CD4-positive, alpha-beta T cell treated with Interleukin-15 for 1 hour (primary cell): ENCODE results near the gene CHAF1A.

Experiments used
- DNase-seq: peaks from one replicate; pipeline ENCODE4 v3.0.0-alpha.2; 2020

CHAF1A gene

DNA sequence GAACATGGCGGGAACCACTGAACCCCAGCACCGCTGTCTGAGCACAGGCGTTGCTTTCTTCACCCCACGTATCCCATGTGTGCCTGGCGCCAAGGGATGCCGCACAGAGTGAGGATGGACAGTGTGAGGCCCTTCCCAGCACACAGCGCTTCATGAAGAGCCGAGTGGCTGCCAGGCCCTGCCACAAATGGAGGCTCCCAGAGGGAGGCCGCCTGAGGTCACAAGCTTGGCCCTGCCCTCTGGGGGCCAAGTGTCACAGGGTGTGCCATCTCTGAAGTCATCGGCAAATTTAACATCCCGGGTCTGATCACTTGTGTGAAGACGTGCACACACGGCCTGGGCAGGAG lies 34.7 kb upstream of the CHAF1A start:
- peak; percentile 25 for DNase-seq

DNA sequence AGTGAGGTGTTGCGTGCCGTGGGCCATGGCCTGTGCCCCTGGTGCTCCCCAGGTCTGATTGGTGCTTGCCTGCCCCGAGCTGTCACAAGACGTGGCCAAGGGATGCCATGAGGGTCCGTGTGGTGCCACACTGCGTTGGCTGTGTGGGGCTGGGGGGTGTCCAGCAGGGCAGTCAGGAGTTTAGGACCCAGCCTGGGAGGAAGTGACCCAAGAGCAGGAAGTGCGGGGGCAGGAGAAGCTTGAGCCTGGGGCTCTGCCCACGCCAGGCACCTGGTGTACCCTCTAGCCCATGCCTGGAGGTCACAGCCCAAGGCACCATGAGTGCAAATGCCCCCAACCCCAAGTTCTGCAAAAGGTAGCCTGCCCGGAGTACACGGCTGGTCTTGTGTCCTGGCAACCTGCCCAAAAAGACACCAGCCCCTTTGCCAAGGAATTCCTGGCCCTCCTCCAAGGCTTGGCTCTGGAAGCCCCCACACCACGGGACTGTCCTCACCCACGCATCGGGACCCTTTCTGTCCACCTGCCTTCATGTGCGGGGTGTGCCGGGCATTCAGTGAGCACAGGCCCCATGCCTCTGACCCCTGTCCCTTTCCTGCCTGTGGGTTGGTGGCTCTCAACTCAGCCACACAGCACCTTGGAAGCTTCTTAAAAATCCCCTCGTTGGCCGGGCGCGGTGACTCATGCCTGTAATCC lies 34.2 kb upstream of the CHAF1A start:
- DNase-seq: no peak

DNA sequence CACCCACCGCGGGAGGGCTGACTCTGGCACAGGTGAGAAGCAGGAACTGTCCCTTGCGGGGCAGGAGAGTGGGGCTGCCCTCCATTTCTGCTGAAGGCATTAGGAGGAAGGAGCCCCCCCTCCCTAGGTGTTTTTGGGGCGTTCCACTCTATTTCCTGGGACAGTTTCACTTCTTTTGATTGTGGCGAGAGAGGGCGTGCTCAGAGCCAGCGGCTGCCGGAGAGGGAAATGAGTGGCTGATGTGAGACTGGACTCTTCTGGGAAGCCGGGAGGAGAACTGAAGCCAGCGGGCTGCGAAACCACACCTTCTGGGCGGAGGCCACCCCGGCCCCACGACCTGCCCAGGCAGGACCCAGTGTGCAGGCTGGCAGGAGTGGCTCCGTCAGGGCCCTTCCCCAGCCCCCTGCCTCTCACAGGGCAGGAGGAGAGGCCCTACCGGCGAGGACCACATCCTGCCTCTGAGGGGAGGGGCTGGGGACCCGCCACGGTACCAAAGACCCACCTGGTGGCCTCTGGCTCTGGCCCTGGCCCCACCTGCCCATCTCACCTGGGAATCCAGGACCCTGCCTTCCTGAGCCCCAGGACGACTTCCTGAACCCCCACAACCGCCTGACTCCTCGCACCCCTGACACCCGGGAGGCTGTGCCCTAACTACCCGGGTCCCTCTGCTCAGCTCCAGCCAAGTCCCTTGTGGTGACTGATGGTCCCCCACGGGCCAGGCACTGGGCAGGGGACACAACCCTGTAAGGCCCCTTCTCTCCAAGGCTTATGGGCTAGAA lies 33.1 kb upstream of the CHAF1A start:
- peak; percentile 81 for DNase-seq

DNA sequence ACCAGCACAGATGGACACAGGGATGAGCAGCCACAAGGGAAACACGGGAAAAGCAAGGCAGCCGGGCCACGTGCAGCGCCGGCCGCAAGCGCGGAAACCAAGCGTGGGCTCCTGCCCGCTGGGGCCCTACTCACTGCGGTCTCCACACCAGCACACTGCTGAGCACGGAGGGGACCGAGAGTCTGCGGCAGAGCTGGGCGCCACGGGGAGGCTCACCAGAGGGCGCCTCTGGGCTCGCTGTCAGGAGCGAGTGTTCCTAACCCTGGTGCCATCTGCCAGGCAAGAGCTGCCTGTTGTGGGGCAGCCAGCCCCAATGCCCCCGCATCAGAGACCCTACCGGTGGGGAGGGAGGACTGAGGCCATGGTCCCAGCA lies 32.6 kb upstream of the CHAF1A start:
- DNase-seq: peak; percentile 77

DNA sequence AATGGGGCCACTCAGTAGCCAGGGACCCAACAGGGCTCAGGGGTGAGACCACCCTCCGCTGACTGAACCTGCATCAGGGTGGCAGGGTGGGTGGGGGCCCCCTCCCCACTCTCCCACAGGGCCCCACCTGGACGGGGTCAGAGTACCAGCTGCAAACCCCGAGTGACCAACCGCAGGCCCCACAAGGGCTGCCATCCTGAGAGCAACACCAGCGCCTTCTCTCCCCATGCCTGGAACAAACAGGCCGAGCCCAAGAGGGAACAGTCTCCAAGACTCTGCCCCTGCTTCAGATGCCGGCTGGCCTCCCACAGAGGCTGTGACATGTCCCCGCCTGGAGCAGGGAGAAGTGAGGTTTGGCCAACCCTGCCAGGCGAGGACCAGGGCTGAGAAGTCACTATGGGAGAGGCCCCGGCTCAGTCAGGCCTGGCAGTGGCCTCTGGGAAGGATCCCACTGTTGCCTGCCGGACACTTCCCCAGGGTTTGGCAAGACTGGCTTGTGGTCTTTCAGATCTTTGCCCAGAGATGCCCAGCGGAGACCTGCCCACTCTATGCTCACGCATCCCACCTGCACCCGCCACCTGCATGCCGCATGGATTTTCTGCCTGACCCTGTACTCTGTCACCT lies 31.9 kb upstream of the CHAF1A start:
- DNase-seq: no peak

DNA sequence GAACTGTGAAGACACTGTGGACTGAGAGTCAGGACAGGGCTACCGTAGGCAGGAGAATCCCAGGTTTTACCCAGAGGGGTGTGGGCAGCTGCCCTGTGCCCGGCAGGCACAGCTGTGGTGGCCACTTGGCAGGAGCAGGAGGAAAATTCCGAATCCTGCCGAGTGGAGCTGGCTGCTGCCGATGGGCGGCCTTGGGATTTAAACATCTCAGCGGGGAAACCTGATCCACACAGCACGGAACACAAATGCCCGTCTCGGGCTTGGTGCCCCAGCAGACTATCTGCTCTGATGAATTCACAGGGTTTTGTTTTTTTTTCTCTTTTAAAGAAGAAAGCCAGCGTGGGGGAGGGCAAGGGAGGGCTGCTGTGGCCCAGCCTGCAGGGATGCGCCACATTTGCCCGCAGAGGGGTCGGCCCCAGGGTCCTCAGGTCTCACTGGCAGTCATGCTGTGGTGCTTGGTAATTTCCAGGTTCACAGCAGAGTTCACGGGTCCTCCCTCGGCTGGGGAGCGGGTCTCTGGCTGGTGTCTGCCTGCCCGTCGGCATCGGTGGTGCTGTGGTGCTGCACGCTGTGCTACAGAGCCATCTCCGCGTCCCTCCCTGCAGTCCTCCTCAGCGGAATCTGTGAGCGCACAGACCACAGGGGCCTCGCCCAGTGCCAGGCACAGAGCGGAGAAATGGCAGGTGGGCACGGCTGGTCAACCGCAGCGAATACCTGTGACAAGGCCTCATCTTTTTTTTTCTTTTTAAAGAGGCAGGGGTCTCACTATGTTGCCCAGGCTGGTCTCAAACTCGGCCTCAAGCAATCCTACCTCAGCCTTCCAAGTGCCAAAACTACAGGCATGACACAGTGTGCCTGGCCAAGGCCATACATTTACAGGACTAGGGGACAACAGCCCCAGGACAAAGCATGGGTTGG lies 30.9 kb upstream of the CHAF1A start:
- no peak for DNase-seq

DNA sequence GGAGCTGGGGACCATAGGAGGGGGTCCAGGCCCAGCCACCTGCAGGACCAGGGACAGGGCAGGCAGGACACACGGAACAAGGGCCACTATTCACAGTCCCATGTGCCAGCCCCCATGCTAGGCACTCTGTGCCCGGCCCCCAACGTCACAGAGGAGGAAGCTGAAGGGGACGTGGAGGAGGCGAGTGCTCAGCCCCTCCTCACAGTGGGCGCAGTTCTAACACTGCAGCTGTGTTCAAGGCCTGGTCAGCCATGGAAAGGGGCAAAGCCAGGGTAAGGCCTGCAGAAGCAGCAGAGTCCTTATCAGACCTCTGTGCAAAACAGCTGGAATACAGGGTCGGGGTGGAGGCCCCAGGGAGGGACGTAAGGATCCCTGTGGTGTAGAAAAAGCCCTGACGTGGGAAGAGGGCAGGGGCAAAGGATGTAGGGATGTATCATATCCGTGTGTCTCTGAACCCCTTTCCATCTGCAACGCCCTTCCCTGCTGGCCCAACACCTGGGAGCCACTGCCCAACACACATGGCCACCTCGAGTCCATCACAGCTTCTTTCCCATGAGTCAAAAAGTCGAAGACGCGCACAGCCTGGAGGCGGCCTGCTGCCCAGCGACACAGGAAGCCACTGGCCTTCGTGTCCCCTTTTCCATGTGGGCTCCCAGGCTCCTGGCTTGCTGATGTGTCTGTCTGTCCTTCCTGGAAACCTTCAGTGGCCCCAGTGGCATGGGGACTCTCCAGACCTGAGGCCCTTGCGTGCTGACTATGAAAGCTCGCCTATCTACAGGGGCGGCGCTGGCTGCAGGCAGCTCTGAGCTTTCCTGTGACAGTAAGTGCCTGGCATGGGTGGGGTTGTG lies 30.1 kb upstream of the CHAF1A start:
- no peak for DNase-seq

DNA sequence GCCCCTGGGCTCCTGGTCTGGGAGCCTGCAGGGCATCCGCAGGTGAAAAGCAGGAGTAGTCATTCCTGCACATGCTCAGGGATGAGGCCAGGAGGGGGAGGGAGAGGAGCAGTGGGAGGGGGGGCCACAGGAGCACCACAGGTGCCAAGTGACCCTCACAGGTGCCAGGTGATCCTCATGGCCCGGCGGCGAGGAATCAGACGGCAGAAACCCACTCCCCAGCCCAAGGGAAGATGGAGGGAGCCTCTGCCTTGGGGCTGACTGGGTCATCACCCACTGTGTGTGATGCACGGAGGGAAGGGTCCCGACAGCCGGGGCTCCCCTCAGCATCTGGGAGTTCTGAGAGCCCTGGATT lies 29.4 kb upstream of the CHAF1A start:
- DNase-seq: no peak

DNA sequence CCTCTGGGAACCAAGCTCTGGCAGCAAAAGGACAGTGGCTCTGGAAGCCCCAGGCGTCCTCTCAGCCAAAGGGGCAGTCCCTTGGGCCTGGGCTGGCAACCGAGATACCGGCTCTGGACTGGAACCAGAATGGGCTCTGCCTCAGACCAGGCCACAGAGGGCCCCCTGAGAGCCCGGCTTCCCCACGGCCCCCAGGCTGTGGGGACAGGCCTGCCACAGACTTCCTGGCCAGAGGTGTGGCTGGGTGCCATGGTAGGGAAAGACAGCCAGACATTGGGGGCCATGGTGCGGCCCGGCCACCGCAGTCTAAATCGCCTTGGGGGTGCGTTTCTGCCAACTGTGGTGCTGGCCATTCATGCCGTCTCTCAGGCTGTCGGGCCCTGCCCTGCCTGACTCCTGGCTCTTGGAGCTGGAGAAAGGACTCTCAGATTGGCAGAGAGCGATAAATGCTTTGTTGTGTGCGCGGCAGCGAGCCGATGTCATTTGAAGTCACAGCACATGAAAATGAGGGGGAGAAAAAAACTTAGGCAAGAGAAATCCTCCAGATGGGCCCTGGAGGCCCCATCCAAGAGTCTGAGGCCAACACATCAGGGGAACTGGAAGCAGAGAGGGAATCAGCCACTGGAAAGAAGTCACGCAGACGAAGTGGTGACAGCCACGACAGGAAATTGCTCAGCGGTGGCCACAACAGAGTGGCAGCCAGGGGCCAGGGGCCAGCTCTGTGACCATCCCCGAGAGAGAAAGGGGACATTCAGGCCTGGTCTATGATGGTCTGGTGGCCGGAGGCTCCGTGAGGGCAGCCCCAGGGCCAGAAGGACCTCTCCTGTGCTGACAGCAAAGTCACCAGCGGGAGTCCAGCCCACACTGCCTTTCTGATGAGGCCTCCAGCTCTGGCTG lies 28.6 kb upstream of the CHAF1A start:
- DNase-seq: peak; percentile 31

DNA sequence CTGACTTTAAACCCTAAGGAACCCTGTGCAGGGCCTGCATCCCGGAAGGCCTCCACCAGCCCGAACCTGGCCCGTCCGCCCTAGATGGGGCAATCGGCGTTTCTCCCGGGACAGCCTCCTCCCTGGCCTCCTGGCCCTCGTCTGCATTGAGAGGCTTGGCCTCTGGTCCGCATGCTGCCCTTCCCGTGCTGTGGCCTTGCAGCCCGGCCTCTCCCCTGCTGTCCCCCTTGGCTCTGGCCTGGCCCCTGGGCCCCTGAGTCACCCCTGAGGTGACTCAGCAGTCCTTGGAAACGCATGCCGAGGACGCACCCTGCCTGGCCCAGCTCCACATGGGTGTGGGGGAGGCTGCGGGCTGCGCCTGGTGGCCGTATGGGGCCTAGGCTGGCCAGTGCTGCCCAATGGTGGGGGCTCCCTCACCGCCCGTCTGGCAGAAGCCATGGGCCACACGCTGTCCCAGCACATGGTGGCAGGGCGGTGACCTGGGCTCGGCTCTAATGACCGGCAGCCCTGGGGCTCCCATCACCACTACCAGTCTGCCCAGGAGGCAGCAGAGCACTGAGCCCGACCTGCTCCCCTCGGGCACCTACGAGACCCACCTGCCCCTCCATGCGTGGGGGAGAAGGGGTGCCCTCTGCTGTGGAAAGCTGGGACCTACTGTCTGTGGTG lies 27.8 kb upstream of the CHAF1A start:
- peak; percentile 52 for DNase-seq

DNA sequence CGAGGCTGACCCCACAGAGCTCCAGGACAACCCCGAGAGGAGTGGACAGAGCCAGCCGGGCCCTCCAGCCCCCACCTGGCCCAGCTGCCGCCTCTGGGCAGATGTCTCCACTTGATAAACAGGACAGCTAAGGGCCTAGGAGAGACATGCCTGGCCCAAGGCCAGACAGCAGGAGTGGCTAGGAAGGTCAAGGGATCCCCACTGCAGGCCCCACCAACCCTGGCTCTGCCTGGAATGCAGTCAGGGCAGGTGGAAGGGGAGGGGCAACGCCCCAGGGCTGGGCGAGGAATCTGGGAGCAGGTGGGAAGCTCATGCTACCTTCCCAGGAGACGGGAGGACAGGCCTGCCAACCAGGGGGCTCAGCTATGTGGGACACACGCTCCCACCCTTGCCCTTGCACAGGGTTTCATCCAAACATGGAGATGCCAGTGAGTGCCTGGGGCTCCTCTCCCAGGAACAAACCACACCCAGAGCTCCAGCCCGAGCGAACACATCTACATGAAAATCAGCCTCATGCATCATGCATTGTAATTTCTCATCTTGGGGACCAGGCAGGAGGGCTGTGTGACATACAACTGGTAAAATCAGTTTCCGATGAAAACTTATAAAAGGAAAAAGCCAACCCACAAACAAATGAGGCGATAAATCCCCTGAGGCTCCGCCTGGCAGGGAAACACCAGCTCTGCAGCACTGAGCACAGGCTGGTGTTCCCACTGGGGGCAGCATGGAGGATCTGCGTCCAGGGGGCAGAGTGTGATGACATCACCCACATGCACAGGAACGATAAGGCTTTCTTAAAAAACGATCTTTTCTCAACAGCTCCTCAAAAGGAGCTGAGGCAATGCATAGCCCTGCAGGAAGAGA lies 27.0 kb upstream of the CHAF1A start:
- peak; percentile 43 for DNase-seq

DNA sequence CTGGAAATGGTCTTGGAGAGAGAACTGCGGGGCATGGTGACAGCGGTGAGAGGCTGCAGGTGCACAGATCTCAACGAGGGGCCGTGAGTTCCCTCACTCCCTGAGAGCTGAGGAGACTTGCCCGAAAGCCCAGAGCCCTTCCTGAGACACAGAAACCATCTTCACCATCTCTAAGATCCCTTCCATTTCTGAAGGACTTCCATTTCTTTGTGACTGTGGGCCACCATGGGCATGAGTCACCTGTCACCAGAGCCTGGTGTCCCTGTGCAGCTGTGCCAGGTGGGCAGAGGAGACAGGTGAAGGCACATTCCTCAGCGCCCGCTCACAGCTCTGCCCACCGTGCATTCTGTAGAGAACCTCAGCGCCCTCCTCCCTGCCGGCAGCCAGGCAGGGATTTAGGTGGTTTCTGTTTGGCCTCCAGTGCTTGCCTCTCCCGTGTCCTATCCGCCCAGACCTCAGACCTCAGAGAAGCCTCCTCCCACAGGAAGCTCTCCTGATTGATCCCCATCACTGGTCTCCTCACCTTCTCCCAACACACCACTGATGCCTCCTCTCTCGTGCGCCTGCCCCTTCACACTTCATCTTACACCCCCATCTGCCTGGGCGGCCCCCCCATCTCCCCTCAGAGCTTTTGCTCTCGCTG lies 26.3 kb upstream of the CHAF1A start:
- DNase-seq: no peak

DNA sequence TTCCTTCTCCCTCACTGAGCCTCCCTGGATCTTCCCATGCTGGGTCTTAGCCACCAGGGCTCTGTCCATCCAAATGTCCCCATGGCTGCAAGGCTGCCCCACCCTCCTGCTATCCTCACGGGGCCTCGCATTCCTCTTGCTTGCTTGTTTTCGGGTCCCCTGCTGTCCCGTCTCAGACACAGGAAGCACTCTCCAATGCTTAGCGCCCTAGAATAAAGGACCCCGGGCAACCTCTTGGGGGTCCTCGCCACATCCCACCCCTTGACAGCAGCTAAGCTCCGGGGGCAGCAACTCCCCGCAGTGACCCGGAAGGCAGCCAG lies 25.8 kb upstream of the CHAF1A start:
- DNase-seq: no peak

DNA sequence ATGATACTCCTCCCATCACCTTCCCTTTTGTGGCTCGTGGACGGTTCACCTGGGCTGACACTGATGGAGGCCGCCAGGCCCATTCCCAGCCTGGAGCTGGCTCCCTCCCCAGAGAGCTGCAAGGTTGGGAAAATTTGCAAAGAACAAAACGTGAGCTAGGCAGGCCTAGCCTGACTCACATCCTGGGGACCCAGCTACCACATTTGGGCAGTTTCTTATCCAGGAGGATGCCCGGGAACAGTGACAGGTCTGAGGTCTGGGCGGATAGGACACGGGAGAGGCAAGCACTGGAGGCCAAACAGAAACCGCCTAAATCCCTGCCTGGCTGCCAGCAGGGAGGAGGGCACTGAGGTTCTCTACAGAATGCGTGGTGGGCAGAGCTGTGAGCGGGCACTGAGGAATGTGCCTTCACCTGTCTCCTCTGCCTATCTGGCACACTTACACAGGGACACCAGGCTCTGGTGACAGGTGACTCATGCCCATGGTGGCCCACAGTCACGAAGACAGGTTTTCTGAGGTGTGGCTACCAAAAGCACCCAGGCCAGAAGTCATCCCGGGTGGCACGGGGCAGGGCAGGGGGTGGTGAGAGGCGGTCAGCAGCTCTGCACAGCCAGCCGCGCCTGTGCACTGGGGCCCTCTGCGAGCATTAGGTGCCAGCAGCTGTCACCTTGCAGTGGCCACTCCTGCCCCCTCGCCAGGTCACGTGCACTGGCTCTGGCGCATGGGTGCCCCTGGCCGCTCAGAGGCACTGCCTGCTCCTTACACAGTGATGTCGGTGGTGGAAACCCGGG lies 25.3 kb upstream of the CHAF1A start:
- no peak for DNase-seq

DNA sequence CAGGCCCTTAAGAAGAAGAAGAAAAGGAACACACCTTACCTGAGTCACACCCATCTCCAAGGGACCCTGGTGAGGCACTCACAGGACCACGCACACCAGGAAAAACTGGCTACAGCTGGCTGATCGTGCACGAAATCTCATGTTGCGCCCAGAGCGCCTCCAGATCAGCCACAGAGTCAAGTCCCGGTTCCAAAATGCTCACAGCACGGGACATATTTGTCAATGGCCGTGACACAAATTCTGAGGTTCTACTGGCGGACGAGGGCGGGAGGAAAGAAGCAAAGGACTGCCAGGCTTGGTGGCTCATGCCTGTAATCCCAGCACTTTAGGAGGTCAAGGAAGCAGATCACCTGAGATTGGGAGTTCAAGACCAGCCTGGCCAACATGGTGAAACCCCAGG lies 23.6 kb upstream of the CHAF1A start:
- DNase-seq: no peak

DNA sequence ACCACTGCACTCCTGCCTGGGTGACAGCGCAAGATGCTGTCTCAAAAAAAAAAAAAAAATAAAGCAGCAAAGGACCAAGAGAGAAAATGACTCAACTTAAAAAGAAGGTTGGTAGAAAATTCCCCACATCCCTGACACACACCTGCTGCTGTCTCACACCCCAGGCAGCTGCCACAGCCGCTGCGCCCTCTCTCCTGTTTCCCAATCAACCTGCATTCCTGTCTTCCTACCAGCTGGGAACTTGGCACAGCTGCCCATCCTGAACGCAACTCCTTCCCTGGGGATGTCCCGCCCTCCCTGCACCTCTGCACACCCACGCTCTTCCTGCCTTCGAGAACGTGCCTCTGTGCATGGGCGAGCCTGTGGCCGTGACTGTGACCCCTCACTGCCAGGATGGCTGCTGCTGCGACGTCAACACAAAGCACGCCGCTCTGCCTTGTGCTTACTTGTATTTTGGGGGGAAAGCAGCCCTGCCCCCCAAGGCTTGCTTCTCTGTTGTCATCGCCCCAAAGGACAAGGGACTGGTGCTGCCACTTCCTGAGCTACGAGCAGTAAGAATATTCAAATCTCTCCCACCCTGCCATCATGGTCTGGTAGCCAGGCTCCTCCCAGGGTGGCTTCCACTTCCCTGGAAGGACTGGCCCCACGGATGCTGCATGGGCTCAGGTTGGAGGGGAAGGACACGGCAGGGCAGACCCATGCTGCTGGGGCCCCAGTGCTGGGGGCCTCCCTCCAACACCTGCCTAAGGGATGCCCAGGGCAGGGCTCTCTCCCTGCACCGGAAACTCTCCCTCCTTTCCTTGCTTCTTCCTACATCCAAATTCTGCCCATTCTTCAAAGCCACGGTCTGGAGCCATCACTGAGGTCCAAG lies 22.8 kb upstream of the CHAF1A start:
- DNase-seq: peak; percentile 39

DNA sequence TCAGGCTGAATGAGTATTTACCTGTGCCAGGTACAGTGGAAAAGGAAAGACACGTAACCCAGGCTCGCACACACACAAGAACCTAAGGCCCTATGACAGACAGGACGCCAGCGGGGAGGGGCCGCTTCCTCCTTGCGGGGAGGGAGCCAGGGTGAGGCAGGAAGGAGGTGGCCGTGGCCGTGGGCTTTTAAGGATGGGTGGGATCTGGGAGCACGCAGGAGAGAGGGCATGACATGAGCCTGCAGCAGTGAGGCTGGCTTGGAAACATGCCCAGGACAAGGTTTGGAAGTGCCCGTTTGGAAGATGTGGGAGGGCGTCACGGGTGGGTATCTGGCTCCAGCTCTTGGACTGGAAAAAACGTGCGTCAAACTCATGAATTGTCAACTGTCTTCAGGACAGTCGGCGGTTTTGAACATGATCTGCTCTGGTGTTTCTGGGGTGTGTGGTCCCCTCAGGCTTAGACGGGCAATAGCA lies 22.1 kb upstream of the CHAF1A start:
- peak; percentile 59 for DNase-seq
